GM19240 (cell line): ENCODE measurements around the gene NECTIN3.

Source experiments
- DNase-seq: peaks from one replicate; pipeline ENCODE4 v3.0.0; 2011; ENCODE audit warnings: low spot score; ENCODE audit not compliant: insufficient read length

The NECTIN3 gene, protein sequence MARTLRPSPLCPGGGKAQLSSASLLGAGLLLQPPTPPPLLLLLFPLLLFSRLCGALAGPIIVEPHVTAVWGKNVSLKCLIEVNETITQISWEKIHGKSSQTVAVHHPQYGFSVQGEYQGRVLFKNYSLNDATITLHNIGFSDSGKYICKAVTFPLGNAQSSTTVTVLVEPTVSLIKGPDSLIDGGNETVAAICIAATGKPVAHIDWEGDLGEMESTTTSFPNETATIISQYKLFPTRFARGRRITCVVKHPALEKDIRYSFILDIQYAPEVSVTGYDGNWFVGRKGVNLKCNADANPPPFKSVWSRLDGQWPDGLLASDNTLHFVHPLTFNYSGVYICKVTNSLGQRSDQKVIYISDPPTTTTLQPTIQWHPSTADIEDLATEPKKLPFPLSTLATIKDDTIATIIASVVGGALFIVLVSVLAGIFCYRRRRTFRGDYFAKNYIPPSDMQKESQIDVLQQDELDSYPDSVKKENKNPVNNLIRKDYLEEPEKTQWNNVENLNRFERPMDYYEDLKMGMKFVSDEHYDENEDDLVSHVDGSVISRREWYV

DNA sequence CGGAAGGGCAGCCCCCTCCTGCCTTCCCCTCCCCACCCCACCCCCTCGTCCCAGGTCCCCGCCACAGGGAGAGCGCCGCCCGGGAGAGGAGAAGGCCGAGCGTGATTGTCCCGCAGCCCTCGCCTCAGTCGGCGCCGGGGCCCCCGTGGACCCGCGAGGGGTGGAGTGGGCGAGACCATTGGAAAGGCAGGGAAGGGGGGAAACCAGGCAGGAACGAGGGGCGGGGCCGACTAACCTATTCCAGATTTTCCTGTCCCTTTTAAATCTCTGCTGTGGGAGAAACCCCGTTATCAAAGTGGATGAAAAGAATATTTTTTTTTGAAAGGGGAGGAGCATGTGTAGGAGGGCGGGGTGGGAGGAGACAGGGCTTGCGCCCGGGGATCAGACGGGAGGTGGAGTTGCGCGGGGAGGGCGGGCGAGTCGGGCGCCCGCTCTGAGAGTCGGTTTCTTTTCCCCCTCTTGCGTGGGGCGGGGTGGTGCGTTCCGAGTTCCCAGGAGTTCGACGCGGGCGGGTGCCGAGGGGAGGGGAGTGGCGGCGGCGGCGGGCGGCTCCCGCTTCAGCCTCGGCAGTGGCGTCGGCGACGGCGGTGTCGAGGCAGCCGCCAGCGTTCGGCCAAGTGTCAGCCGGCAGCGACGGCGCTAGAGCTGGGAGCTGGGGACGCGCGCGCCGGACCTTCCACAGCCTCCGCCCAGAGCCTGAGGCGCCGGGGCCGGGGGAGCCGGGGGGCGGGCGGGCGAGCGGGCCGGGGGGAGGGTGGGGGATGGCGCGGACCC is at the start of gene NECTIN3:
TSS of gene NECTIN3 (plus strand) at position 560 of the 774 bp plus-strand sequence. CDS start at position 762, 202 bp downstream.
- peak; percentile 13 for DNase-seq

DNA sequence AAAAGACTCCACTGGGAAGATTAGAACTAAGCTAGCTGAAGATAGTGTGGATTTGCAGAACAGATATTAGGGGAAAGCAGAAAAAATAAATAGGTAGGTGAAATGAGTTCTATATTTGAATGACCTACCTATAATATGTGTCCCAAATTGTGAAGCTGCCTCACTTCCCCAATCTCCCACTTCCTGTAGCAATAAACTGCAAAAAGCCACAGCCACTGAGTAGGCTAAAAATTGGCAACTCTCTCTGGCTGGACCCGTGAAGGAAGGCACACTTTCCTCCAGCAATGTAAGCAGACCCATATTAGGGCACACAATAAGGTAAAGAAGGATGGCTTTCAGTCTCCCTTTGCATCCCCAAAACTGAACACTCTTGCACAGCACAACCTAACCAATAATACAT is 43.7 kb upstream of the NECTIN3 start:
- no peak for DNase-seq

DNA sequence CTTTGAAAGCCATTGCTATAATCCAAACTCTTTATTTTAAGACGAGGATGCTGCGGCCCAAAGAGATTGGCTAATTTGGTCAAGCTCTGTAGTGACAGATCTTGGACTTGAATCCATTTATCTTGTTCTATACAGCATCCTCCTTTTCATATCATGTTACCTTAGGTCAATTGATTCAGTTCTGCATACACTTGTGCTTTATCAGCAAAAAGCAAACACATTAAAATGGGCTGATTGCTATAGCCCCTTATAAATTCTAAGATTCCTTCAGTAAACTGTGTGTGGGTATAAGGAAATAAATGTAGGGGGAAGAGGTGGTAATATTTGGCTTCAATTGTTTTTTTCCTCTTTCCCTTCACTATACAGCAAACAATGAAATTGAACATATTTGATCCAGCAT is 40.1 kb upstream of the NECTIN3 start:
- no peak for DNase-seq

DNA sequence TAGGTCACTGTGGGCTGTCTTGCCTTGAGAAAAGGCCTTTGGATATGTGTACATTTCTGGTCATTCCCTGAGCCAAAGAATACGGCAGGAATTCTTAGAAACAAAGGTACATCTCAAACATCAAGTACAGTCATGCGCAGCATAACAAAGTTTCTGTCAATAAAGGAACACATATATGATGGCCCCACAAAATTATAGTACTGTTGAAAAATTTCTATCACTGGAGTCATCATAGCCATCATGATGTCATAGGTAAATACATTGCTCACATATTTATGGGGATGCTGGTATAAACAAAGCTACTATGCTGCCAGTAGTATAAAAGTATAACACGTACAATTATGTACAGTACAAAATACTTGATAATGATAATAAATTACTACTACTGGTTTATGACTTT is 38.9 kb upstream of the NECTIN3 start:
- no peak for DNase-seq

DNA sequence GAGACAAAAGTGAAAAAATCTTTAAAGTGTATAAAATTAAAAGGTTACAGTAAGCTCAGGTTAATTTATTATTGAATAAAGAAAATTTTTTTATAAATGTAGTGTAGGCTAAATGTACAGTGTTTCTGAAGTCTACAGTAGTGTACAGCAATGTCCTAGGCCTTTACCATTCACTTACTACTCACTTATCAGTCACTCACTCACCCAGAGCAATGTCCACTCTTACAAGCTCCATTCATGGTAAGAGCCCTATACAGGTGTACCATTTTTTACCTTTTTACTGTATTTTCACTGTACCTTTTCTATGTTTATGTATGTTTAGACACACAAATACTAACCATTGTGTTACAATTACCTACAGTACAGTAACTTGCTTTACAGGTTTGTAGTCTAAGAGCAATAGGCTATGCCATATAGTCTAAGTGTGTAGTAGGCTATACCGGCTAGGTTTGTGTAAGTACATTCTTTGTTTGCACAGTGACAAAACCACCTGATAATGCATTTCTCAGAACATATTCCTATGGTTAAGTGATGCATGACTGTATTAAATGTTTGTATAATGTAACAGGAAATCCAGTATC is 38.1 kb upstream of the NECTIN3 start:
- no peak for DNase-seq

DNA sequence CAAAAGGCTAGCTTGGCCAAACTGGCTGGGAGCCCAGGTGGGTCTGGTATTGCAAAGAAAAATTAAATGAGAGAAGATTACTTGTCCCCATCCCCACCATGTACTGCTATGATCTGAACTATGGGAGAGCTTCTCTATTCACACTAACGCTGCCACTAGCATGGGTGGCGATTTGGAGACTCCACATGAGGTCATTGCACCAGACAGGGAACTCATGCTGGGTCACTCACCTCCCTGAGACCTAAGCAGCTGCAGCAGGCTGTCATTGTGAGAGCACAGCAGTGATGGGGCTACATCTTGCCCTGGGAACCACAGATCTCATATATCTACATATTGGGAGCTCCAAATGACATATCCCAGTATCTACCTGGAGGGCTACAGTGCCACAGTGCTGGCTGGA is 36.3 kb upstream of the NECTIN3 start:
- DNase-seq = no peak

DNA sequence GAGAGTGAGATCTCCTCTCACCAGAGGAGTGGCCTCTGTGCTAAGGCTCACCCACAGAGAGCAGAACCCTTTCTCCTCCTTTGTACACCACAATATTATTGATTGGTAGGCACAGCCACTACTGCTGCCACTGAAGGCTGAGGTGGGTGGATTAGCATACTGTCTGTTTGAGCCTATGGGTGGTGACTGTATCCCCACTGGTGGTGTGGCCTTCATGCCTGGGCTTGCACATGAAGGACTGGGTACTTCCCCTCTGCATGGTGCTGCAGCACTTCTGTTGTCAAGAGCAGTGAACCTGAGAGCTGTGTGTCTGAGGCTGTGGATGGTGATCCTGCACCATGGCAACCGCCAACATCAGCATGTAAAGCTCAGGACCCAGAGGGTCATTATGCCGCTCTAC is 35.7 kb upstream of the NECTIN3 start:
- DNase-seq = no peak

DNA sequence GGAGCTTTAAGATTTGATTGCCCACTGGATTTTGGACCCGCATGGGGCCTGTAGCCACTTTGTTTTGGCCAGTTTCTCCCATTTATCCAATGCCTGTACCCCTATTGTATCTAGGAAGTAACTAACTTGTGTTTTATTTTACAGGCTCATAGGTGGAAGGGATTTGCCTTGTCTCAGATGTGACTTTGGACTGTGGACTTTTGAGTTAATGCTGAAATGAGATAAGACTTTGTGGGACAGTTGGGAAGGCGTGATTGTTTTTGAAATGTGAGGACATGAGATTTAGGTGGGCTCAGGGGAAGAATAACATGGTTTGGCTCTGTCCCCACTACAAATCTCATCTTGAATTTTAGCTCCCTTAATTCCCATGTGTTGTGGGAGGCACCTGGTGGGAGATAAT is 30.7 kb upstream of the NECTIN3 start:
- no peak for DNase-seq

DNA sequence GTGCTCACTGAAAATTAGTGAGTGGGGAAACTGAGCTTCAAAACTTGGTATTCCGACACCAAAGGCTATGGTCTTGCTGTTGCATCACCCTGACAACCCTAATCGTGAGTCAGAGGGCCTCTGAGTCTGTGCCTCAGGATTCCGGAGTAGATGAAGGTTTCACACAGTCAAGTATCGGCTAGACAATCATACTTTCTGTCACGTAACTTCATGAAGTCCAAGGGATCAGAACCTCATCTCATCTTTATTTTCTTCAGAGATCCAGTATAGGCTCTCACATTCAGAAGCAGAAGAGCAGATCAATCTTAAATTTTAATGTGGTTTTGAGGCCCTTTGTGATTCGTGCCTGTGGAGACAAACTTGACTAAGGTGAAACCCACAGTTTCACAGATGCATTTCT is 26.1 kb upstream of the NECTIN3 start:
- DNase-seq = no peak

DNA sequence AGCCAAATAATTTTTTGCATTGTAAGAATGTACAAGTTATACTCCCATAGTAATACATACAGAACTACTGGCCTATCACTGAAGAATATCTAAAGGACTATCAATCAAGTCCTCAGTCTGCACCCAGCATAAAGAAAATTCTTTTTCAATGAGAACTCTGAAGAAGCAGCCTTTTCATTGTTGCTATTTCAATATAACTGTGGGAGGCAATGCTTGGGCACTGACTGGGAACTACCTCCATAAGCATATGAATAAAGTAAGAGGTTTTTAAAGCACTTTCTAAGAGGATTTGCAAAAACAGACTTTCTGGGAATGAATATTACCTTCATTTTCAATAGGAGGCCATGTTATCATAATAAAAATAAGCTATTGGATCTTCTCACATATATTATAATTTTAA is 24.6 kb upstream of the NECTIN3 start:
- no peak for DNase-seq

DNA sequence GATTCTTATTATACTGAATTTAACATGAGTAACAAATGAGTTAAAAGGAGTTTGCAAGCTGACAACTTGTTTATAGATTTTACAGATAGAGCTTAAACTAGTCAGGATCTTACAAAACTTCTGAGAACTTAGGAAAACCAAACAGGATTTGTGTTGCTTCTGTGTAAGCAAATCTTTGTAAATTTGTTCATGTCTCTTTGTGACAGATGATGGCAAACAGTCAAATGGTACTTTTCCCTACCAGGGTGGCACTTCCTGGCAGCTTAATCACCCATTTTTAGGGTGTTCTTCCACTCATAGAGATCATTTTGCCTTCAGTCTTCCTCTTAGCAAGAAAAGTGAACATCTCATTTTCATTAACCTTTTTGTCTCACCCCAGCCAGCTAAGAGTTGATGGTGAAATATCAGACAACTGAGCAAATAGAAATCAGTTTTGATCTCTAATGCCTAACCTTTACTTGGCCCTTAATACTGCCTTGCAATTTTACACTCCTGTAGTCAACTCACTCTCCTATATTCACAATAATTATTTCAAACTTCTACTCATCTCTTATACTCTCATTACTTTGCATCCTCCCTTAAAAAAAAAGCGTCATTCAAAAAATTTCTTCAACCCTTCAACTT is 23.7 kb upstream of the NECTIN3 start:
- no peak for DNase-seq

DNA sequence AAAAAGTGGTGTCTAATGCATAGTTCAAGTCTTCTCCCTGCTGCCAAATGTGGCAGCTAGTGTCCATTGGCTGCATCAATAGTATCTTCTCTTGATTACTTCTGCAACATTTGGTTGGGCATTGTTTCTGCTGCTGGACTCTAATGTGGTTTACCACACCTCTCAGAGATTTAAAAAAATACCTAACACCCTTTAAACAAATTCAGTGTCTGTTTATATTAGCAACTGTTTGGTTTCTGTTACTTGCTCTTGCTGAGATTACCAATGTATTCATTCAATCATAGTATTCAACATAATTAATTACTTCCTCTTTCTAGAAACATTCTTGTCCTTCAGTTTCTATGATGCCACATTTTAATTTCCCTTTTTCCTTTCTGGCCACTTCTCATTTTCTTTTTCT is 20.3 kb upstream of the NECTIN3 start:
- DNase-seq = no peak

DNA sequence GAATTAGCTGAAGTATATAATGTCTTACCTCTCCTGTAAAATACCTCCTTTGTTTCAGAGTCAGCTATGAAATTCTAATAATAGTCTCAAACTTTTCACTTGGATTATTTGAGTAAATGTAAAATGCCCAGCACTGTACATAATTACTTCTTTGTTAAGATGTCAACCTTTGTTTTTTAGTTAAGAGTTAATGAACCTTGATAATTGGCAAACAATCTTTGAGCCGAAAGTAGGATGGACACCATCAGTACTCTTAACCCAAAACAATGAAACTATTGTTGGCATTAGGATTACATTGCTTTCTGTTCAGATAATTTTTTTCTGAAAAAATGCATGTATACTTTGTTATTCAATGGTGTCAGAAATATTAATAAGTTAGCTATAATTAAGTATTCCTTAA is 3.0 kb upstream of the NECTIN3 start:
- DNase-seq = no peak

DNA sequence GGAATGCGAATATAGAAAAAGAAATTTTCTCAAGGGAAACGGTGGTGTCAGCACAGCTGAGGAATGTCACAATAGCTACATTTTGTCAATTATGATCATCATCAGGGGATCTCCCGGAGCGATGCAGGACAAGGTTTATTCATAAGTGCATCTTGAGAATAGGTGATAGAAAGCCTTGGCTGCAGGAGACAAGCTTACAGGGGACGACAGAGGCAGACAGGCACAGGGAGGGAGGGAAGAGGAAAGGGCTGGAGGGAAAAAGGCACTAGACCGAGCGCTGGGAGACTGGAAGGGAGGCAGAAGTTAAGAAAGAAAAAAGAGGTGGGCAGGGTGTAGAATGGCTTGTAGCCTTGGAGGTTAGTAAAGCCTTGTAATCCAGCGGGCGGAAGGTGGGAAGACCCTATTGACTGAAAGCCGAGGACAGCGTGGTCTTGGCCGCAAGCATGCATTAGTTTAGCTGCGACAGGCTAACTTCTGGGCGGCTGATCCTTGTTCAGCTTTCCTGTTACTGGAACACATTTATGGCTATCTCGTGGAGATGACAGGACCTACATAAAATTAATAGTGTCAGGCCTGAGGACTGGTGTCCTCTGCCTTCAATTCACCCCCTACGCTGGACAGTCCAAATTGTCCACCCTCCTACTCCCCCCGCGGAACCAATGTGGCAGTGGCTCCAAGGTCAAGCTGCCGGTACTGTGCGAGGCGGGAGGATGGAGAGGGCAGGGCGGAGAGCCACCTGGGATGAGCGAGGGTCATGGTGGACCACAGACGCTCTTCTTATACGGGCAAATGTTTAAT is 1.4 kb upstream of the NECTIN3 start:
- DNase-seq = no peak

DNA sequence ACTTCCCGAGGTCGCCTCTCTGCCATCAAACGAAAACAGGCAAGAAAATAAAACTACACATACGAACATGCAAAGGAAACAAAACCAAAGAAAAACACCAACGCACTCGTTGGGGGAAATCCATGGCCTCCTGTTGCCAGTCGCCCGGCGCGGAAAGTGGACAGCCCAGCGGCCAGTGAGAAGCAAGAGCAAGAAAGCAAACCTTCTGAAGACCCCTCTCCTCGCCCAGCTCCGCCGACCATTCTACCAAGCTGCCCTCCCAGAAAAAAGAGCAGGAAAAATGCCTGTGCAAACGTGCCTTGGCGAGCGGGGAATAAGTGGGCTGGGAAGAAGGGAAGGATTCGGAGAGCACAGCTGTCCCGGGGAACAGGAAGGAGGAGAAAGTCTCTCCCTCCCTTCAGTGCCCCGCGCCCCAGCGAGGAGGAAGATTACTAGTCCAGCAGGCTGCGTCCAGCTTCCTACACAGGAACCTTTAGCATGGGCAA is 802 bp upstream of the NECTIN3 start:
- DNase-seq = no peak

DNA sequence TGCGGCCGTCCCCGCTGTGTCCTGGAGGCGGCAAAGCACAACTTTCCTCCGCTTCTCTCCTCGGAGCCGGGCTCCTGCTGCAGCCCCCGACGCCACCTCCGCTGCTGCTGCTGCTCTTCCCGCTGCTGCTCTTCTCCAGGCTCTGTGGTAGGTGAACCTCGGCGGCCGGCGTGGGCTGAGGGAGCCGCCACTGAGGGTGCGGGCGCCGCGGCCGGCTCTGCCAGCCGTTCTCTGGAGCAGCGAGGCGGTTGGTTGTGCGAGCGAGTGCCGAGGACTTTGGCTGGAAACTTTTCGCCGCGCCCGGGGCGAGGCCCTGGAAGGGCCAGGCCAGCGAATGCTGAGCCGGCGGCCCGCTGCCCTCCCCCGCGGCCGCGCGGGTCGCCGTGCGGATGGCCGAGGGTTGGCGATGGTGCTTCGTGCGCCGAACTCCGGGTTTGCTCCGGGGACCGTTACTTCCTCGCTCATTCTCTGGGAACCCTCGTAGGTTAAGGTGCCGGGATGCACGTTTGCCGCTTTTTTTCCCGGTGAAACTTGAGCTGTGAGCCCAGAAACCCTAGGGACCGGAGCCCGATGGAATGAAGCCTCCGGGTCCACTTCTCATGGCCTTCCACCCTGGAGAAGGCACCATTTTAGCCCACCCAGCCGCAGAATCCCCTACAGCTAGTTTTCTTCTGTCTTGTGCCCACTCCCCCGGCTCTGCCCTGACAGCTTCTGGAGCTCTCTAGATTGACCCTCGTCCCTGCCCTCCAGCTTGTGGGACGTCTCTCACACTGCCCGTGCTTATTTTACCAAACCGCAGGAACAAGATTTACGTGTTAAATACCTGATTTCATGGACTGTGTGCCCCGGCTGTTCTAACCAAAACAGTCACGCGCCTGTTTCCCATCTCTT is 660 bp downstream of the NECTIN3 start:
- DNase-seq = no peak

DNA sequence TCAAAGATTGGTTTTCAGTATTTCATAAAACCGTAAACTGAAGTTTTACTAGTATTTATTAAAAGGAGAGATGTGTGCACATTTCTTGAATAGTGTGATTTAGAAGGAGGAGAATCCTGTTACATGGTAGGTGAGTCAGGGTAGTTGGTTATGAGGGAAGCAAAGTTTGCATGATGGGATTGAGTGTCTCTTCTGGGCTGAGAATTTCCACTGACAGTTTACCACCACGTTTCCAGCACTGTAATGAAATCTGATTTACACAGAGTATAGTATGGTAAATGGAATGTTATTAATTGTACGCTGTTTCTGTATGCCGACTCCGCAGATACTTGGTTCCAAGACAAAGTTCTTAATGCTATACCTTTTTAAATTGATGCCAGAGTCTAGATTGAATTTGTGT is 1.6 kb downstream of the NECTIN3 start:
- no peak for DNase-seq

DNA sequence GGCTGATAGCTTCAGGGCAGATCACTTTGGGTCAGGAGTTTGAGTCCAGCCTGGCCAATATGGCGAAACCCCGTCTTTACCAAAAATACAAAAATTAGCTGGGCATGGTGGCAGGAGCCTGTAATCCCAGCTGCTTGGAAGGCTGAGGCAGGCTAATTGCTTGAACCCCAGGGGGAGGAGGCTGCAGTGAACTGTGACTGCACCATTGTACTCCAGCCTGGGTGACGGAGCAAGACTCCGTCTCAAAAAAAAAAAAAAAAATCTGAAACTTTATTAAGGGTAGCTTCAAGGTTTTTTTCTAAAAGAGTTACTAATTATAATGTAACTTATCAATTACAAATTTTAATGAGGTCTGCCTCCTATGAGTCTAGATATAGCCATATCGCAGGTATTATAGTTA is 5.1 kb downstream of the NECTIN3 start:
- DNase-seq = no peak

DNA sequence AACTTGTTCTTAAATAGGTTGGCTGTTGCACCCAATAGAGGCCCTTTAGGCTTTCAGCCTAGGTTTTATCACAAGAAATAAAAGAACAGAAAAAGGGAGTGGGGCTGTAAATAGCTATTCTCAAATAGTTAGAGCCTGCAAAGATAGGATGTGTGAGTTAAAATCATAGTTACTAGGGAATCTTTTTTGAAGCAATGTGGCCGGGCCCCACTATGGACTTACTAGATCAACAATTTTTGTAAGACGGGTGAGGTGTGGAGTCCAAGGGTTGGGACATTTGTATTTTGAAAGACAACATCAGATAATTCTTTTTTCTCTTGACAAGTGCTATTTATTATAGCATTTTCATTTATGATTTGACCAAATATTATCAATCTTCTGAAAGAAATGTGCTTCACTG is 5.8 kb downstream of the NECTIN3 start:
- no peak for DNase-seq

DNA sequence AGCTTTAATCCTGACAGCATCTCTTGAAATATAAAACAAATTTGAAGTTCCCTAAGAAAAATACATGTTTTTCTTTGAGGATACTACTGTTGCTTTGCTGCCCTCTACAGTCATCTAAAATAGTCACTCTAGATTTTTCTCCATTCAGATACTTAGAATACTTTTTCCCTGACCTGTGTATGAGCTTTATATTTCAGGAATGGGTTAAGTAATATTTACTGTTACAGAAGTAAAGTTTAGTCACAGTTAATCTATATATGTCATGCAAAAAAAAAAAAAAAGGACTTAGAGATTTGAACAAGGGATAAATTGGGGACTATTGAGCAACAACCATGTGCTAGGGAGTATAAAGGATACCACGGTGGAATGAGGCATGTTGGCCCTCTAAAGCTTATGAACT is 8.8 kb downstream of the NECTIN3 start:
- no peak for DNase-seq
